ENCODE measurements around the gene CASQ2. TPM values are rescaled to one million over a fixed set of nuclear protein-coding genes. Genes with fewer than 3 reads are reported as not detected.

Gene CASQ2
- total RNA-seq, 1 experiment from 2014 or later: not detected

GRCh38 chr1:115814685-115815398 is 46.3 kb upstream of the CASQ2 start:
- DNase-seq (ENCODE audit: low read depth, low spot score) (no peak), ATAC-seq (no peak)
- Histone ChIP-seq H3K79me2 (ENCODE audit: insufficient read depth, low read length) (no peaks in the 10 kb centered on the region), H3K27me3 (ENCODE audit: insufficient read depth, low read length) (no peaks in the 10 kb centered on the region), H4K20me1 (ENCODE audit: insufficient read depth) (no peaks in the 10 kb centered on the region), H3K9ac (ENCODE audit: low read length) (no peak overlapping the region), H2AFZ (ENCODE audit: low read depth, low read length, poor library complexity, severe bottlenecking) (no peak overlapping the region), H3K36me3 (ENCODE audit: control insufficient read depth in 1 of 2, insufficient read depth in 2 of 2, low read length in 2 of 2) (no peaks in the 10 kb centered on the region), H3K4me1 (ENCODE audit: control insufficient read depth in 1 of 2, insufficient read depth in 2 of 2, low read length in 2 of 2) (no peaks in the 10 kb centered on the region), H3K4me2 (ENCODE audit: low read length) (no peak overlapping the region), H3K27ac (ENCODE audit: low read depth, low read length) (no peak overlapping the region), H3K4me3 (replicated peaks in 1 of 2; ENCODE audit: low read depth in 1 of 2, low read length in 2 of 2) (no peak overlapping the region), H3K9me3 (ENCODE audit: control insufficient read depth in 1 of 2, insufficient read depth in 1 of 2, low read depth in 1 of 2, low read length in 2 of 2) (no peaks in the 10 kb centered on the region), H3K9me2 (ENCODE audit: insufficient read depth) (no peaks in the 10 kb centered on the region)
- no peak for TF ChIP-seq RAD21 (IDR thresholded peaks at IDR 0.05; ENCODE audit: low read depth)
- TF ChIP-seq REST (IDR thresholded peaks at IDR 0.05; ENCODE audit: low read depth): no peak
- TF ChIP-seq CBX3 (IDR thresholded peaks at IDR 0.05; ENCODE audit: low read depth): no peak
- no peak for TF ChIP-seq POLR2A (IDR thresholded peaks at IDR 0.05; ENCODE audit: borderline replicate concordance, extremely low read depth, insufficient read depth, insufficient read length)
- no peak for TF ChIP-seq SRF (IDR thresholded peaks at IDR 0.05; ENCODE audit: low read depth)
- TF ChIP-seq ATF3 (IDR thresholded peaks at IDR 0.05): no peak
- TF ChIP-seq ZFX (IDR thresholded peaks at IDR 0.05): no peak
- TF ChIP-seq TCF7L2 (IDR thresholded peaks at IDR 0.05; ENCODE audit: borderline replicate concordance, extremely low read depth, insufficient read depth, insufficient read length): no peak
- no peak for TF ChIP-seq SP1 (IDR thresholded peaks at IDR 0.05; ENCODE audit: low read depth)
- TF ChIP-seq FOSL1 (IDR thresholded peaks at IDR 0.05; ENCODE audit: low read depth): no peak
- TF ChIP-seq CTCF (IDR thresholded peaks at IDR 0.05 in 2 of 3, conservative IDR thresholded peaks at IDR 0.05 in 1 of 3; ENCODE audit: borderline replicate concordance in 1 of 3, insufficient read depth in 1 of 3, low read depth in 2 of 3, low read length in 2 of 3): no peak
- no peak for TF ChIP-seq ZNF274 (IDR thresholded peaks at IDR 0.05; ENCODE audit: low read depth, low read length)
- TF ChIP-seq MAX (IDR thresholded peaks at IDR 0.05): no peak
- no peak for TF ChIP-seq SIN3A (IDR thresholded peaks at IDR 0.05; ENCODE audit: low read depth)
- no peak for TF ChIP-seq POLR2AphosphoS5 (IDR thresholded peaks at IDR 0.05; ENCODE audit: low read depth, low read length)
- no peak for TF ChIP-seq EGR1 (IDR thresholded peaks at IDR 0.05; ENCODE audit: low read depth)
- no peak for TF ChIP-seq ZBTB33 (IDR thresholded peaks at IDR 0.05; ENCODE audit: extremely low read depth, insufficient replicate concordance, low read length)
- no peak for TF ChIP-seq ELF1 (IDR thresholded peaks at IDR 0.05; ENCODE audit: borderline replicate concordance, low read depth)
- no peak for TF ChIP-seq CEBPB (IDR thresholded peaks at IDR 0.05; ENCODE audit: low read depth)
- CTCF ChIA-PET: interaction anchor here (0.6 kb wide), 1 partner anchor 14 kb away, joined by 3 read pairs; no protein-coding TSS in a partner anchor
- POLR2A ChIA-PET: no interaction called here
- RAD21 ChIA-PET (ENCODE audit: low non-redundant PET in 1 of 2, low total read pairs in 2 of 2, uncharacterized antibody in 2 of 2, unreplicated experiment in 2 of 2): no interaction called here
- no TSS peak for BruUV-seq (replicated peaks)
- intact Hi-C loops (cut with micrococcal nuclease): no loop called here
